ENCODE measurements around the gene NEXN.

DNA sequence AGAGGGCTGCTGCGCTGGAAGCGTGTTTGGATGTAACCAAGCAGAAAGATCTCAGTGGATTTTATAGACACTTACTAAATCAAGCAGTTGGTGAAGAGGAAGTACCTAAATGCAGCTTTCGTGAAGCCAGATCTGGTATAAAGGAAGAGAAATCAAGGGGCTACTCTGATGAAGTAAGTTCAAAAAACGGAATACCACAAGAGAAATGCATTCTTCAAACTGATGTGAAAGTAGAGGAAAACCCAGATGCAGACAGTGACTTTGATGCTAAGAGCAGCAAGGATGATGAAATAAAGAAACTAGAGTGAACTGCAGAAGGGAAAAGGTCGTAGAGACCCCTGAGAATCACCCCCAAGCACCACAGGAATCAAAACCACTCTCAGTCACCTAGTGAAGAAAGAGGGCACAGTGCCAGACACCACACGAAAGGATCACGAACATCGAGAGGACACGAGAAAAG is 40.8 kb upstream of the NEXN start:
- TF ChIP-seq POLR2A (IDR thresholded peaks at IDR 0.05) (no peak), CTCF (IDR thresholded peaks at IDR 0.05) (no peak)

Data from right lobe of liver (tissue), 4 donors.